Activated gamma-delta T cell treated with Interleukin-2 at 50 U/mL for 16 hours (primary cell): ENCODE measurements around the gene COX6B1.
"Not testable (repeated sequence)": the region's sequence is repeated elsewhere in the genome, so short reads cannot be mapped to it uniquely, and the experiment has no call there.

ENCODE experiments used
- DNase-seq: peaks from one replicate; pipeline ENCODE4 v3.0.0-alpha.2; 2020

The COX6B1 gene

GRCh38 chr19:35669566-35669965 lies 21.4 kb downstream of the COX6B1 start:
- no peak for DNase-seq

- no peak for DNase-seq
Measured at GRCh38 chr19:35669974-35670373, 21.9 kb downstream of the COX6B1 start.

- no peak for DNase-seq
Measured at GRCh38 chr19:35670686-35671085, 22.6 kb downstream of the COX6B1 start.

GRCh38 chr19:35671818-35672217 lies 23.7 kb downstream of the COX6B1 start:
- no peak for DNase-seq

GRCh38 chr19:35673121-35673804 lies 25.1 kb downstream of the COX6B1 start:
- DNase-seq: peak; percentile 21

- no peak for DNase-seq
Measured at GRCh38 chr19:35675589-35676140, 27.5 kb downstream of the COX6B1 start.

GRCh38 chr19:35689836-35690235 lies 41.7 kb downstream of the COX6B1 start:
- DNase-seq: no peak

GRCh38 chr19:35691106-35691505 lies 43.0 kb downstream of the COX6B1 start:
- not testable (repeated sequence) for DNase-seq

GRCh38 chr19:35692010-35692409 lies 43.9 kb downstream of the COX6B1 start:
- no peak for DNase-seq

GRCh38 chr19:35693422-35693821 lies 45.3 kb downstream of the COX6B1 start:
- no peak for DNase-seq

- DNase-seq: peak; percentile 91
Measured at GRCh38 chr19:35693835-35694599, 45.9 kb downstream of the COX6B1 start.

- DNase-seq: no peak
Measured at GRCh38 chr19:35695895-35696422, 47.8 kb downstream of the COX6B1 start.

- DNase-seq: no peak
Measured at GRCh38 chr19:35696835-35697234, 48.7 kb downstream of the COX6B1 start.

GRCh38 chr19:35702223-35703012 lies 54.3 kb downstream of the COX6B1 start:
- DNase-seq: peak; percentile 88

- DNase-seq: no peak
Measured at GRCh38 chr19:35703343-35703742, 55.2 kb downstream of the COX6B1 start.

GRCh38 chr19:35704218-35704617 lies 56.1 kb downstream of the COX6B1 start, which contains the start of gene ZBTB32:
TSS of gene ZBTB32 (plus strand) at chr19:35704558. CDS start at chr19:35714627, 10,069 bp downstream.
- no peak for DNase-seq
